GM12864 (cell line): ENCODE measurements around the gene ODC1.
A peak's percentile ranks its signal among the peaks of the same experiment; 100 is the strongest.

Experiments used
- DNase-seq: peaks from one replicate; pipeline ENCODE4 v3.0.0-alpha.2; 2011; ENCODE audit warnings: low read depth
- H3K4me3 ChIP-seq: 2 replicates; pipeline ENCODE4 v1.5.1; 2011; ENCODE audit warnings: mild to moderate bottlenecking, low read depth, low read length, control low read depth
- TF ChIP-seq, protein P1 (sequence below): IDR thresholded peaks from 2 replicates; pipeline ENCODE4 v1.5.1; 2011; ENCODE audit warnings: low read depth, mild to moderate bottlenecking, moderate library complexity, low read length, control low read depth, inconsistent platforms; ENCODE audit errors: missing control alignments

ODC1 gene

GRCh38 chr2:10437806-10438205 lies 10.3 kb downstream of the ODC1 start:
- TF ChIP-seq, protein P1, sequence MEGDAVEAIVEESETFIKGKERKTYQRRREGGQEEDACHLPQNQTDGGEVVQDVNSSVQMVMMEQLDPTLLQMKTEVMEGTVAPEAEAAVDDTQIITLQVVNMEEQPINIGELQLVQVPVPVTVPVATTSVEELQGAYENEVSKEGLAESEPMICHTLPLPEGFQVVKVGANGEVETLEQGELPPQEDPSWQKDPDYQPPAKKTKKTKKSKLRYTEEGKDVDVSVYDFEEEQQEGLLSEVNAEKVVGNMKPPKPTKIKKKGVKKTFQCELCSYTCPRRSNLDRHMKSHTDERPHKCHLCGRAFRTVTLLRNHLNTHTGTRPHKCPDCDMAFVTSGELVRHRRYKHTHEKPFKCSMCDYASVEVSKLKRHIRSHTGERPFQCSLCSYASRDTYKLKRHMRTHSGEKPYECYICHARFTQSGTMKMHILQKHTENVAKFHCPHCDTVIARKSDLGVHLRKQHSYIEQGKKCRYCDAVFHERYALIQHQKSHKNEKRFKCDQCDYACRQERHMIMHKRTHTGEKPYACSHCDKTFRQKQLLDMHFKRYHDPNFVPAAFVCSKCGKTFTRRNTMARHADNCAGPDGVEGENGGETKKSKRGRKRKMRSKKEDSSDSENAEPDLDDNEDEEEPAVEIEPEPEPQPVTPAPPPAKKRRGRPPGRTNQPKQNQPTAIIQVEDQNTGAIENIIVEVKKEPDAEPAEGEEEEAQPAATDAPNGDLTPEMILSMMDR = no peak
- H3K4me3 ChIP-seq = no peak overlapping the region
- no peak for DNase-seq

DNA sequence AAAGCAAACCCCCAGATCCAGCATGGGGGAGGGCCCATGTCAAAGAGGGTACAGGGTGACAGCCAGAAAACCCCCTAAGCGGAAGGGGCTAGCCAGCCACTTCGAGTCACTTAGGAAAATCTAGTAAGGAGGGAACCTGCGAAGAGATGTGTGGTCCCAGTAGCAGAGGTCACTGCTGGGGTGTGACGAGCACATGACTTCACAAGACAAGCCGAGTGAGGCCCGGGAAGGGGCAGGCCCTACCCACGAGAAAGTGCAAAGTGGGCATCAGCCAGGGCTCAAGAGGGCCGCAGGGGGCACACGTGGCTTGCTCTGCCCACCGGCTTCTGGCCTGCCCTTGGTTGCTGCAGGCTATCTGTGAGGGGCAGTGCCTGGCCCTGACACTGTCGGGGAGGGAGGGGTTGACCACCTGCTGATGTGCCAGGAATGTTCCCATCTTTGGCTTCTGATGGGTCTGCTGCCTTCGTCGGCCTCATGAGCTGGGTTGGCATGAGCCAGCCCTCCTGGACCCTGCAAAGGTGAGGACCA lies 11.5 kb downstream of the ODC1 start:
- no peak overlapping the region for H3K4me3 ChIP-seq
- TF ChIP-seq, protein P1 = no peak
- no peak for DNase-seq

DNA sequence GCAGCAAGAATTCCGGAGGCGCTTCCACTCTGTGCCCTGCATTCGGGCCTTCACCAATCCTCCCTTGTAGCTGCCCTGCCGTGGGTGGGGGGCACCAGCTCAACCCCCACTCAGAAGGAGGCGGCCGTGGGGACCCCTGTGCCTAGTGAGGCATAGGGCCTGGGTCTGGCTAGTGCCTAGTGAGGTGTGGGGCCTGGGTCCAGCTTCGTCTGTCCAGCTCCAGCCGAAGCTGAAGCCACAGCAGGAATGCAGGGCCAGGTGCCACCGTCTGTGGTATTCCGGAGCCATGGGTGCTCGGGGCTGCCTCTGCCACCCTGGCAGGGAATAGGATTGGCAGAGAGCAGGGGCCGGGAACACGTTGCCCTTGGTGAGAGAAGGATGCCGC lies 12.3 kb downstream of the ODC1 start:
- no peak overlapping the region for H3K4me3 ChIP-seq
- TF ChIP-seq, protein P1 = no peak
- no peak for DNase-seq

DNA sequence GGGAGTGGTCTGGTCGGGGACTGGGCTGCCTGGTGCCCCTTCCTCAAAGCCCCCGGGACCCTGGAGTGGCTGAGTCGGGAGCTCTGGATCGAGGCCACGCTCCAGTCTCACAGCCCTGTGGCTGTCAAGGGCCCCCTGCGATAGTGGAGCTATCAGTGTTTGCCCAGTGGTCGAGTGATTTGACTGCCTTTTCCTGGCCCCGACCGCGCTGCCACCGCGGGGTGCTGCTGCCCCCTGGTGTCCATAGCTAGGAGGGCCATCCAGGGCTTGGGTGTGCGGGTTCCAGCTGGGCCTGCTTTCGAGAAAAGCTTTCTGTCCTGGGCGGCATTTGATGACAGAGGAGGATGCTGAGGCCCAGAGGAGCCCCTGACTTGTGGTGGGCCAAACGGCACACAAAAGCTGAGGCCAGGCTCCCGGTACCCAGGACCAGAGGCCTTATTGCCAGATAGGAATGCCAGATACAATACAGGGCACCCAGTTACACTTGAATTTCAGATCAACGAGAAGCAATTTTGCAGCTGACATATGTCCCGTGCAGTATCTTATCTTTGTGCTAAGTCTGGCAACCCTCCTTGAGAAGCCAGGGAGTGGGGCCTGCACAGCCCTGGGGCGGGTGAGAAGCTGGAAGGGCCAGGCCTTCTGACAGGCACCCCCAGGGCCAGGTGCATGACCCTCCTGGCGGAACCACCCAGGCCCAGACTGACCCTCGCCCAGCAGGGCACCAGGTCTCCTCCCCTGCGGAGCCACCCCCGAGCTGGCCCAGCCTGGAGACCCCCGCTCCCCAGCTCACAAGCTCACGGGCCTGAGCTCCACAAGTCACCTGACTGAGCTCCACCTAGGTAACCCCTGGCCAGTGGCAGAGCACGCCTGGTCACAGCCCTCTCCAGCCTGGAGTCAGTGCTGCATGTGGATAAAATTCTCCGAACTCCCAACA lies 13.0 kb downstream of the ODC1 start:
- TF ChIP-seq, protein P1 = peak; percentile 91
- DNase-seq = no peak
- H3K4me3 ChIP-seq = no peak overlapping the region

DNA sequence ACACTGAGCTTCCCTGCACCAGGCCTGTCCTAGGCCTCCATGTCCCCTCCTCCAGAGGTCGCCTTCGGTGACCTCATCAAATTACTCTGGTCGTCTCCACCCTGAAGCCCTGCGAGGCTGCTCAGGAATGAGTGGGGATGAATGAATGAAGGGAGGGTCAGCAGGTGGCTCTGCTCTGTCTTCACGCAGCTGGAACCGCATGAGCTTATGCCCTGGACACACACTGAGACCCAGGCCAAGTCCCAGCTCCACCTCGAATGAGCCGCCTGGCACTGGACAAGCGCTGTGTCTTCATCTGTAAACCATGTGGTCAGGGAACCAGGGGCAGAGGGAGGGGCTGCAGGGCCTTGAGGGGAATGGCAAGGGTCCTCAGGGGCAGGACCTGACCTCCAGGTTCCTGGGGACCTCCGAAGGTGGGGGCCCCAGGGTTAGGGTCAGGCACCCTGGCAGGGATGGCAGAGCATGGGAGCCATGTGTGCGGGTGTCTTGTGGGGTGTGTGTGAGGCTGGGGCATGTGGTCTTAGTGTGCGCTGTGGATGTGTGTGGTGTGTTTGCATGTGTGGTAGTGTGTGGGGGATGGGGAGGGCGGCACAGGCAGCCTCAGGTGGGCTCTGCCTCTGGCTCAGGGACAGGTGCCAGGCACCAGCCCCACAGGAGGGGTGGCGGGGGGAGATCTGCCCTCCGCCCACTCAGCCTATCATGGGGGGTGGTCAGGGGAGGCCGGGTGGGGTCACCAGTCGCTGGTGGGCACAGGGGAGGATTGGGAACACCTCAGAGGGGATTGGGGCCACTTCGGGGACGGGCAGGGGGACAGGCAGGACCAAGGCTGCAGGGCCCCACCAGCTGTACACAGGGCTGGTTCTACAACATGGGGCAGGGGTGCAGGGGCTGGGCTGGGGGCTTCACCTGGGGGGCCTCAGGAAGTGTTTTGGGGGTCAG lies 13.9 kb downstream of the ODC1 start:
- no peak overlapping the region for H3K4me3 ChIP-seq
- no peak for DNase-seq
- TF ChIP-seq, protein P1 = no peak

- no peak for DNase-seq
- TF ChIP-seq, protein P1 = no peak
- no peak overlapping the region for H3K4me3 ChIP-seq
Observed at GRCh38 chr2:10433264-10433946, 14.7 kb downstream of the ODC1 start.
